KMS-11 (cell line): ENCODE measurements around the gene PLCE1.

Experiments
- H2AFZ ChIP-seq: fragments of 200-600 bp; sonication (generic); 2 replicates; pipeline ENCODE4 v1.6.1; 2016; ENCODE audit warnings: antibody characterized with exemption, mixed run types, low read depth
- H3K27ac ChIP-seq: fragments of 200-600 bp; sonication (generic); 2 replicates; pipeline ENCODE4 v1.6.1; 2016; ENCODE audit warnings: mild to moderate bottlenecking, mixed run types
- H3K27me3 ChIP-seq: fragments of 200-600 bp; sonication (generic); 2 replicates; pipeline ENCODE4 v1.6.1; 2017; ENCODE audit warnings: mild to moderate bottlenecking, low read depth, mixed run types, moderate library complexity; ENCODE audit not compliant: insufficient read depth
- H3K36me3 ChIP-seq: fragments of 200-600 bp; sonication (generic); 2 replicates; pipeline ENCODE4 v1.6.1; 2017; ENCODE audit warnings: mild to moderate bottlenecking, mixed run types; ENCODE audit not compliant: insufficient read depth
- H3K4me1 ChIP-seq: fragments of 200-600 bp; sonication (generic); 2 replicates; pipeline ENCODE4 v1.6.1; 2016; ENCODE audit warnings: mild to moderate bottlenecking, low read depth, mixed run types; ENCODE audit not compliant: poor library complexity, severe bottlenecking
- H3K4me2 ChIP-seq: fragments of 200-600 bp; sonication (generic); 2 replicates; pipeline ENCODE4 v1.7.0; 2016; ENCODE audit warnings: mild to moderate bottlenecking, mixed run types
- H3K4me3 ChIP-seq: fragments of 200-600 bp; sonication (generic); IDR thresholded peaks from 2 replicates; pipeline ENCODE4 v1.6.1; 2017; ENCODE audit warnings: low read depth, low read length, mixed read lengths; ENCODE audit not compliant: insufficient read depth
- H3K79me2 ChIP-seq: fragments of 200-600 bp; sonication (generic); 2 replicates; pipeline ENCODE4 v1.6.1; 2016; ENCODE audit warnings: low read depth, mixed run types; ENCODE audit not compliant: insufficient read depth
- H3K9ac ChIP-seq: fragments of 200-600 bp; sonication (generic); 2 replicates; pipeline ENCODE4 v1.6.1; 2016; ENCODE audit warnings: mild to moderate bottlenecking, mixed run types
- H4K20me1 ChIP-seq: fragments of 200-600 bp; sonication (generic); 2 replicates; pipeline ENCODE4 v1.6.1; 2016; ENCODE audit warnings: mild to moderate bottlenecking, mixed run types; ENCODE audit not compliant: insufficient read depth
- TF ChIP-seq, protein P1 (sequence below): fragments of 200-600 bp; sonication (generic); conservative IDR thresholded peaks from 2 replicates; pipeline ENCODE4 v1.6.1; 2017; ENCODE audit warnings: low read depth, mild to moderate bottlenecking, antibody characterized with exemption, low read length, moderate library complexity, mixed read lengths

The PLCE1 gene

DNA sequence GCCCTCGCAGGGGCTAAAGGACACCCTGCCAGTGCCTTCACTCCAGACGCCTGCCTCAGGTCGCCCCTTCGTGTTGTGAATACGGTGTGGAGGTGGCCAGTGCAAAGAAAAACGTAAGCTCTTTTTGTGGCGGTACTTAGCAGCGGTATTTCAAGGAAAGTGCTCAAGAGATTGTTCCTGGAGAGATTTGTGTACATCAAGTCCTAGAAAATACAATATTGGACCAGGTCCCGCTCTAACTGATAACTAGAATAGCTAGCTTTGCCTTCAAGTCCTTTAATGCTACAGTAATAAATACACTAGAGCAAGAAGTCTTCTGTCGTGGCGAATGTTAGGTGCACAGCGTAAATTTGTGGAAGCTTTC is 689 bp downstream of the PLCE1 start:
- H3K9ac ChIP-seq = no peak overlapping the region

DNA sequence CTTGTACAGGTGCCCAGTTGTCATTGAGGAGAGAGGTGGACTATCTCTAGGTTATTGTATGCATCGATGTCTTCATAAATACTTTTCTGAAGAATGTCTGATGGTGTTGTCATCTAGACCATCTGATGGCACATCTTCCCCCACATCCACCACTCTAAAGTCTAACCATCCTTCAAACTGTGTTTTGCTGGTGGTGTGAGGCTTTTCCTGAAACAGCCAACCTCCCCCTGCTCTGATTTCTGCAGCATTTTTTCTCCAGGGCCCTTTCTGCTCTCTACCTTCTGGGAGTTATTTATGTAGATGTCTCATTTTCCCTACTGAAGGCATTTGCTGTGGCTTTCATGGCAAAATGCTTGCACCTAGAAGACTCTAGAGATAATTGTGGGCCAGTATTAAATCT is 1.5 kb downstream of the PLCE1 start:
- no peak overlapping the region for H2AFZ ChIP-seq
- no peaks in the 10 kb centered on the region for H3K27me3 ChIP-seq
- no peaks in the 10 kb centered on the region for H3K36me3 ChIP-seq
- no peak overlapping the region for H3K4me3 ChIP-seq
- no peak overlapping the region for H3K27ac ChIP-seq
- H4K20me1 ChIP-seq = no peaks in the 10 kb centered on the region
- H3K4me2 ChIP-seq = no peak overlapping the region
- no peaks in the 10 kb centered on the region for H3K79me2 ChIP-seq
- TF ChIP-seq, protein P1, sequence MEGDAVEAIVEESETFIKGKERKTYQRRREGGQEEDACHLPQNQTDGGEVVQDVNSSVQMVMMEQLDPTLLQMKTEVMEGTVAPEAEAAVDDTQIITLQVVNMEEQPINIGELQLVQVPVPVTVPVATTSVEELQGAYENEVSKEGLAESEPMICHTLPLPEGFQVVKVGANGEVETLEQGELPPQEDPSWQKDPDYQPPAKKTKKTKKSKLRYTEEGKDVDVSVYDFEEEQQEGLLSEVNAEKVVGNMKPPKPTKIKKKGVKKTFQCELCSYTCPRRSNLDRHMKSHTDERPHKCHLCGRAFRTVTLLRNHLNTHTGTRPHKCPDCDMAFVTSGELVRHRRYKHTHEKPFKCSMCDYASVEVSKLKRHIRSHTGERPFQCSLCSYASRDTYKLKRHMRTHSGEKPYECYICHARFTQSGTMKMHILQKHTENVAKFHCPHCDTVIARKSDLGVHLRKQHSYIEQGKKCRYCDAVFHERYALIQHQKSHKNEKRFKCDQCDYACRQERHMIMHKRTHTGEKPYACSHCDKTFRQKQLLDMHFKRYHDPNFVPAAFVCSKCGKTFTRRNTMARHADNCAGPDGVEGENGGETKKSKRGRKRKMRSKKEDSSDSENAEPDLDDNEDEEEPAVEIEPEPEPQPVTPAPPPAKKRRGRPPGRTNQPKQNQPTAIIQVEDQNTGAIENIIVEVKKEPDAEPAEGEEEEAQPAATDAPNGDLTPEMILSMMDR = no peak
- H3K4me1 ChIP-seq = peaks cover 3% of the 10 kb centered on the region
- no peak overlapping the region for H3K9ac ChIP-seq

More for the DNA sequence above, 689 bp downstream of the PLCE1 start:
- no peaks in the 10 kb centered on the region for H3K36me3 ChIP-seq
- no peaks in the 10 kb centered on the region for H3K27me3 ChIP-seq
- no peak overlapping the region; the same call in 1 of the 2 replicates for H2AFZ ChIP-seq
- no peak overlapping the region for H3K27ac ChIP-seq
- TF ChIP-seq, protein P1 = no peak
- H3K4me3 ChIP-seq = no peak overlapping the region
- peaks cover 3% of the 10 kb centered on the region for H3K4me1 ChIP-seq
- H3K4me2 ChIP-seq = no peak overlapping the region
- H3K79me2 ChIP-seq = no peaks in the 10 kb centered on the region
- H4K20me1 ChIP-seq = no peaks in the 10 kb centered on the region

DNA sequence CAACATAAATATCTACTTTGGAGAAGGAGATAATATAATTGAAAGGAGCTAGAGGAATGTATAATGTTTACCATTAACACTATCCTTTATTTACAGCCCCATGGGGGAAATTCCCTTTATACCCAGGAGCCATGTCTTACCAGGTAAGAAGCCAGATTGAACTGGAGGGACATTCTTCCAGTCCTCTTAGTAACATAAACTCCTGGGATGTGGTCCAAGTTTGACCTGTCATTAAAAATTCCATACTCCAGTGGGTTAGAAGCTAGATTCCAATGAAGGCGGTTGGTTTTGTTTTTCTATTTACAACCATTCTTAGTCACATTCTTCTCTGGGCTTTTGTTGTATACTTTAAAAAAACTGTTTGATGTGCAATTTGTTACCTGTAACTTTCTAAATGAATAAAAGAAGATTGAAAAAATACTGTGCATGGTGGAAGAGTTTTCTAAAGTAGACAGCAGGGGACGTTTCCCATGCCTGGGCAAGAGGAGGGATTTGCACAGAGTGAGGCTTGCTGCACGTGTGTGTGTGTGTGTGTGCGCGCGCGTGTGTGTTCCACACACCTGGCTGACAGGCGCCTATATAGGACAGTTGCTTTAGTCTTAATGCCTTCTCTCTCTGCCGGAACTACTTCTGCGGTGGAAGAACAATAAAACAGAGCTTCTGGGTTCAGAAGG is 2.0 kb downstream of the PLCE1 start:
- H3K27ac ChIP-seq = no peak overlapping the region
- H3K36me3 ChIP-seq = no peaks in the 10 kb centered on the region
- no peak overlapping the region for H3K9ac ChIP-seq
- no peak overlapping the region for H2AFZ ChIP-seq
- no peak overlapping the region for H3K4me2 ChIP-seq
- H4K20me1 ChIP-seq = no peaks in the 10 kb centered on the region
- H3K27me3 ChIP-seq = no peaks in the 10 kb centered on the region
- H3K79me2 ChIP-seq = no peaks in the 10 kb centered on the region
- no peak overlapping the region for H3K4me3 ChIP-seq
- H3K4me1 ChIP-seq = peaks cover 3% of the 10 kb centered on the region
- TF ChIP-seq, protein P1 = no peak

DNA sequence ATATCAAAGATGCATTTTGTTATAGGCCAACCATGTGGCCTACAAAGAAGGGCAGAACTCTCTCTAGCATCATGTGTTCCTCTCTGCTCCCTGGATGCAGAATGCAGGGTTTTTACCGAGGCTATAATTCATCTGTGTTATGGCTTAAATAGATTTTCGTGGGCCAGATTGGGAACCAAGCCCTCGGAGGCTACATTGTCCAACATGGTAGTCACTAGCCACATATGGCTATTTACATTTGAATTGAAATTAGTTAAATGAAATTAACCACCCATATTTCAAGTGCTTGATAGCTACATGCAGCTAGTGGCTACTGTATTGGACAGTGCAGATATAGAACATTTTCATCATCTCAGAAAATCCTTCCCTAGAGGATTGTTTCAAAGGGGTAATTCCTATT is 2.8 kb downstream of the PLCE1 start:
- Histone ChIP-seq H3K27me3 (no peaks in the 10 kb centered on the region), H3K4me3 (no peak overlapping the region), H3K4me2 (no peak overlapping the region), H4K20me1 (no peaks in the 10 kb centered on the region), H3K79me2 (no peaks in the 10 kb centered on the region), H3K9ac (no peak overlapping the region), H3K4me1 (peaks cover 3% of the 10 kb centered on the region), H3K36me3 (no peaks in the 10 kb centered on the region), H2AFZ (no peak overlapping the region), H3K27ac (no peak overlapping the region)
- TF ChIP-seq, protein P1 = no peak
